ENCODE results near the gene CDK8.
"Not testable (repeated sequence)": the region's sequence is repeated elsewhere in the genome, so short reads cannot be mapped to it uniquely, and the experiment has no call there.

Gene CDK8

GRCh38 chr13:26254583-26255111, 718 bp downstream of the CDK8 start:
- peak; percentile 44 for DNase-seq

DNA sequence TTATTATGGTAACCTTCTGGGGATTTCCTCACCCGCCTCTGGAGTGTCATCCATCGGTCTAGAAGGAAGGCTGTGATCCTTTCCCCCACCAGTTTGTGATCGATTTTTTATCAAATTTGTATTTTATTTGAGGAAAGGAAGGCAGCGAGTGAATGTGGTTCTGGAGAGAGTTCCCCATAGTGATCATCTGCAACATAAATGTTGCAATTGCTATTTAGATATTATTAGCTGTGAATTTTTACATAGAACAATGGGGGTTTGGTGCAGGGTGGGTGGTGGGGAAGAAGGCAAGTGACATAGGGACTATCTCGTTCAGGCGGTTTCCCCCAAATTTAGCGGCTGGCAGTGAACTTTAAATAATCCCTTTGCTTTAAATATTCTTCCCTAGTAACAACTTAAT, 1.2 kb downstream of the CDK8 start:
- no peak for DNase-seq

- no peak for DNase-seq
These were observed 1.9 kb downstream of the CDK8 start for GRCh38 chr13:26255691-26256277.

DNA sequence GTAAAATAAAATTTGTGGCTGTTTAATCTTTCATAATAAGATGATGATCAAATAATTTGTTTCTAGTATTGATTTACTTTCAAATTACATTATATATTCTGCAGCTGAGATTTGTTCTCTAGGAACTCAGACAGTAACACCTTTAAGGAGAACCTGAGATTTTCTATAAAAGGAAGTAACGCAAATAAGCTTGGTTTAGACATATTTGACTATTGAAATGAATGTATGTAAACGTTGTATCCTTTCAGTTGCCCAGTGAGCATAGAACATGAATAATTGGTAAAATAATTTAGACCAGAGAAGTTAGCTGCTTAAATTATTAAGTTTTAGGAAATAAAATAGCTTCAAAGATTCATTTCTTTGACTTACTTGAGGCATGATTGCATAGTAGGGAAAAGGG, 3.1 kb downstream of the CDK8 start:
- no peak for DNase-seq

GRCh38 chr13:26259634-26260033, 5.7 kb downstream of the CDK8 start:
- DNase-seq = no peak

GRCh38 chr13:26262156-26262555, 8.2 kb downstream of the CDK8 start:
- no peak for DNase-seq

DNA sequence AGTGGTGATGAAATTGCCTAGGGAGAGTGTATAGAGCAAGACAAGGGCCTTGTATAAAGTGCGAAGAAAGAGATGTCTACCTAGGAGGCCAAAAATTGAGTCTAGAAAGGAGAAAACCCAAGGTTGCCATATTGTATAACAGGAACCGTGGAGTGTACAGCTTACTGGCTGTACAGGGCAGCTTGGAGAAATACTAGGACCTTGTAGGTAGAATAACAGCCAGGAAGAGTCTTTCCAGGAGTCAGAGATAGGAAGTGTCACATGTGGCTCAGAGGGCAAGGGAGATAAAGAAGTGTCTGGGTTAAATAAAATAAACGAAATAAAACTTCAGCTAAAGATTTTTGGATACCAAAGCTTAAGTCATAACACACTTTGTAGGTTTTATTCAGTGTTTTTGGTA, 12.4 kb downstream of the CDK8 start:
- DNase-seq = no peak

DNA sequence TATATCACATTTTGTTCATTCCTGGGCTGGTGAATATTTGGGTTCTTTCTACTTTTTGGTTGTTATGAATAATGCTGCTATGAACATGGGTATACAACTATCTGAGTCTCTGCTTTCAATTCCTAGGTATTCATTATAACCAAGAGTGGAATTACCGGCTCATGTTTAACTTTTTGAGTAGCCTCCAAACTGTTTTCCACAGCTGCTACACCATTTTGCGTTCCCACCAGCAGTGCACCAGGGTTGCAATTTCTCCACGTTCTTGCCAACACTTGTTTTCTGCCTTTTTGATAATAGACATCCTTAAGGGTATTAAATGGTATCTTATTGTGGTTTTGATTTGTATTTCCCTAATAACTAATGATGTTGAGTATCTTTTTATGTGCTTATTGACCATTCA, 16.8 kb downstream of the CDK8 start:
- no peak for DNase-seq

DNA sequence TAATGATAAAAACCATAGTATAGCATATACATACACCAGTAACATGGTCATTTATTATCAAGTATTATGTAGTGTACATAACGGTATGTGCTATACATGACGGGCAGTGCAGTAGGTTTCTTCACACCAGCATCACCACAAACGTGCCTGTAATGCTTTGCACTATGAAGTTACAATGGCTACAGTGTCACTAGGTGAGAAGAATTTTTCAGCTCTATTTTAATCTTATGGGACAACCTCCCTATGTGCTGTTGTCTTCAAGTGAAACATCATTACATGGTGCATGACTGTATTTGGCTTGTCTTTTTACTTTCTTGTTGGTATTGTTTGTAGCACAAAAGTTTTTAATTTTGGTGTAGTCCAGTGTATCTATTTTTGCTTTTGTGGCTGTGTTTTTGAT, 18.7 kb downstream of the CDK8 start:
- no peak for DNase-seq

DNA sequence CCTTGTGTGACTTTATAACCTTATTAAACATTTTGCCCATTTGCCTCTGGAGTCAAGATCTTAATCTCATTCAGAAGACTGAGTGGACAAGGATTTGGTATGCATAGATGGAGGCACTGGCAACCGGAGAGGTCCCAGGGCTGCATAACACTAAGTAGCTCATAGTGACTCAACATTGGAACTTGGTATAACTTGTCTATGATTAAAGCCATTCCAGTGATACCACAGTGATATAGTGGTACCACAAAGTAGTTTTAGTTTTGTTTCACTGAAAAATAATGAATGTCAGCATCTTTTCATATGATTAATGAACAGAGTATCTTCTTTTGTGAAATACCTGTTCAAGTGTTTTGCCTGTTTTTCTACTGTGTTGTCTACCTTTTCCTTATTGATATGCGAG, 26.4 kb downstream of the CDK8 start:
- DNase-seq = no peak

DNA sequence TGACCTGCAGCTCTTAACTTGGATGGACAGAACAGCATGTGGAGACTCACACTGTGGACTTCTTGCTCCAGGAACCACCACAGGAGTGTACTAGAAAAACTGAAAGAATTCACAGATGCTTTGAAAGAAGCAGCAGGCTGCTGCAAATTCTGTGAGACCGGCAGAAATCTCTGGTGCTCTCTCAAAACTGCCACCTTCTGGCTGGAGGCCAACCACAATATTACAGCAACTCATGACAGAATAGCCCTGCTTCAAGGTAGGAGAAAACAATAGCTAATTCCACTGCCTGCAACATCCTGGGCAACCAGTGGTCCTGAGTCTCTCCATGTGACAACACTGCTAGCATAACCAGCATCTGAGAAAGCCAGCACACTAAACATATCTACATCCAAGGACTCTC, 26.9 kb downstream of the CDK8 start:
- no peak for DNase-seq

DNA sequence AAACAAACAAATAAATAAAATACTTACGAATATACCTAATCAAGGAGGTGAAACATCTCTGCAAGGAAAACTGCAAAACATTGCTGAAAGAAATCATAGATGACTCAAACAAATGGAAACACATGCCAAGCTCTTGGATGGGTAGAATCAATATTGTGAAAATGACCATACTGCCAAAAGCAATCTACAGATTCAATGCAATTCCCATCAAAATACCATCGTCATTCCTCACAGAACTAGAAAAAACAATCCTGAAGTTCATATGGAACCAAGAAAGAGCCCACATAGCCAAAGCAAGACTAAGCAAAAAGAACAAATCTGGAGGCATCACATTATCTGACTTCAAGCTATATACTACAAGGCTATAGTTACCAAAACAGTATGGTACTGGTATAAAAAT, 32.0 kb downstream of the CDK8 start:
- DNase-seq = not testable (repeated sequence)

DNA sequence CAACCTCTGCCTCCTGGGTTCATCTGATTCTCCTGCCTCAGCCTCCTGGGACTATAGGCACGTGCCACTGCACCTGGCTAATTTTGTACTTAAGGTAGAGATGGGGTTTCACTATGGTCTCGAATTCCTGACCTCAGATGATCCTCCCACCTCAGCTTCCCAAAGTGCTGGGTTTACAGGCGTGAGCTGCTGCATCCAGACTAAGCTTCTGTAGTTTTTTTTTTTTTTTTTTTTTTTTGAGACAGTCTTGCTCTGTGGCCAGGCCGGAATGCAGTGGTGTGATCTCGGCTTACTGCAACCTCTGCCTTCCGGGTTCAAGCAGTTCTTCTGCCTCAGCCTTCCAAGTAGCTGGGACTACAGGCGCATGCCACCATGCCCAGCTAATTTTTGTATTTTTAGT, 34.9 kb downstream of the CDK8 start:
- not testable (repeated sequence) for DNase-seq

DNA sequence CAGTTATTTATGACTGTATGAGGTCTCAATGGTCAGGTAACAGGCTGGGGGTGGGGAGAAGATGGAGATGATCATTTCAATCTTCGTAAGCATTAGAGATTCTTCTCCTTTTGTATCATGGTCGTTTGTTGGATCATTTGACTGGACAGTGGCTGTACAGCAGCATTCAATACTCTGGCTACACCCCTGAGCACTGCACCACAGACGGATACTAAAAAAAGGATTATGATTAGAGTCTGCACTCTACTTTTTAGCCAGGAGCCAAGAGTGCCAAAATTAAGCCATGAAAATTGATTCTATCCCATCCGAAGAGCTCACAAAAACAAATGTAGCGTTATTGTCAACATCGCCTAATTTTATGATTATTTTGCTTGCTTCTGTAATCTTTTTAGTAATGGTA, 41.9 kb downstream of the CDK8 start:
- DNase-seq = no peak

- DNase-seq = no peak
These were observed 45.3 kb downstream of the CDK8 start for GRCh38 chr13:26299168-26299750.

DNA sequence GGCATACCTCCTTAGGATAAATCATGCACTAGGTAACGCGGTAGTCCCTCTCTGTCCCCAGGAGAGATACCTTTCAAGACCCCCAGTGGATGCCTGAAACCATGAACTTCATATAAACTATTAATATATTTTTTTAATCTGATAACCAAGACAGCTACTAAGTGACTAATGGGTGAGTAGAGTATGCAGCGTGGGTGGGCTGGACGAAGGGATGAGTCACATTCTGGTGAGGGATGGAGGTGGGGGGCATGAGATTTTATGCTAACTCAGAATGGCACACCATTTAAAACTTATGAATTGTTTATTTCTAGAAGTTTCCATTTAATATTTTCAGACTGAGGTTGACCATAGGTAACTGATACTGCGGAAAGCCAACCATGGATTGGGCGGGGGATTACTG, 46.2 kb downstream of the CDK8 start:
- DNase-seq = peak; percentile 23

DNA sequence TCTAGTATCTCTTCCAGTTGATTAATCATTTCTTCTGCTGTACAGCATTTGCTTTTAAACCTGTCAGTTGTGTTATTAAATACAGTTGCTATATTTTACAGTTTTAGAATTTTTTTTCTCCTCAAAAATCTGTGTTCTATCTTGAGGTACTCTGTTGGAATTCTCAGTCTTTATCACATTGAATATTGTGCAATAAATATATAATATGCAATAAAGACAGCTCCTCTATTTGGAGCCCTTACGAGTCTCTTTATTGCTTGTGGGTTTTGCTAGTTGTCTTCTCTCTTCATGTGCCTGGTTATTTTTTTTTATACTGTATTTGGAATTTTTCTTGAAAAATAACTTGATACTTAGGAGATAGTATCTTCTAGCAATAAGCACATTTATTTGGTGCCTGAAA, 51.7 kb downstream of the CDK8 start:
- no peak for DNase-seq

DNA sequence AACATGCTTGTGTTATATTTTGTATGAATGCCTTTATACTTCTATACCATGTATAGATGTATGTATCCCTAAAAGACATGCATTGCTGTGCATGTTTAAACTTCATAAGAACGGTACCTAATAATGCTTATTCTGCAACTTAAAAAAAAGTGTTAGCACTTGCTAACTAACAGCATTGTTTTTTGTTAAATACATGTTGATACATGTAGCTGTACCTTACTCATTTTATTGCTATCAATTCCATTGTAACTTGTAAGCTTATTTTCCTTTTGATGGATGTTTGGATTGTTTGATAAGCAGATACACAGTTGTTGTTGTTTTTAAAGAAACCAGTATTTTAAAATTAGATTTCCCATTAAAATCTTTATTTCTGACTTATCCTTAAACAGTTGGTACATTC, 53.8 kb downstream of the CDK8 start:
- no peak for DNase-seq

DNA sequence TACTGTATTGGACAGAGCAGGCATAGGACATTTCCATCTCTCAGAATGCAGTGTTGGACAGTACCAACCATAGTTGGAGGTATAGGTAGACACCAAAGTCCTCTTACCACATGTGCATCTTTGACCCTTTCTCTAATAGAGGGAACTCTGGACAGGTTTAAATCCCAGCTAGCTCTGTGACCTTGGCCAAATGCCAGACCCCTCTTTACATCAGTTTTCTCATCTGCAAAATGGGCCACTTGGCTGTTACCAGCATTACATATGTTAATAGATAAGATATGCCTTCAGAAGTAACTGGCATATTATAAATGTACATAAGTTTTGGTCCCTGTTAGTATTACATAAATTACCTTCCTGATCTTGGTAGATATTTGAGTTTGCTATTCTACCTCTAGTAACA, 54.3 kb downstream of the CDK8 start:
- no peak for DNase-seq

DNA sequence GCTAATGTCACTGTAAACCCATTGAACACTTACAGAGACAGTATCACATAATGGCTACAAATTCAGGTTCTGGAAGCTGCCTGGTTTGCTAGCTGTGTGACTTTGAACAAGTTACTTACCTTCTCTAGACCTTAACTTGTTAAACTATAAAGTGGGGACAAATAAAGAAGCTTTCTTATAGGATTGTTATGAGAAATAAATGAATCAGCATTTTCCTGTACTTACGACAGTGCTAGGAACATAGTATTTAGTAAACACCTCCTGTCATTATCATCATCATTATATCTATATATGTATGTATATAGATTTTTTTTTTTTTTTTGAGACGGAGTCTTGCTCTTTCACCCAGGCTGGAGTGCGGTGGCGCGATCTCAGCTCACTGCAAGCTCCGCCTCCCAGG, 54.9 kb downstream of the CDK8 start:
- no peak for DNase-seq

DNA sequence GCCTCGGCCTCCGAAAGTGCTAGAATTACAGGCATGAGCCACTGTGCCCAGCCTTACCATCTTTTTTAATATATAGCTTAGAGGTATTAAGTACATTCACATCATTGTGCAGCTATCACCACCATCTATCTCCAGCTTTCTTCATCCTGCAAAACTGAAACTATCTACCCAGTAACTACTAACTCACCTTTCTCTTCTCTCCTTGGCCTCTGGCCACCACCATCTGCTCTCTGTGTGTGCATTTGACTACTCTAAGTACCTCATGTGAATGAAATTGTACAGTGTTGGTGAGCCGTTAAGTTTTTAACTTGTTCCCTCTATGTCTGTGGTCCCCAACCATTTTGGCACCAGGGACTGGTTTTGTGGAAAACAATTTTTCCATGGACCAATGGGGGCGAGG, 56.1 kb downstream of the CDK8 start:
- no peak for DNase-seq

DNA sequence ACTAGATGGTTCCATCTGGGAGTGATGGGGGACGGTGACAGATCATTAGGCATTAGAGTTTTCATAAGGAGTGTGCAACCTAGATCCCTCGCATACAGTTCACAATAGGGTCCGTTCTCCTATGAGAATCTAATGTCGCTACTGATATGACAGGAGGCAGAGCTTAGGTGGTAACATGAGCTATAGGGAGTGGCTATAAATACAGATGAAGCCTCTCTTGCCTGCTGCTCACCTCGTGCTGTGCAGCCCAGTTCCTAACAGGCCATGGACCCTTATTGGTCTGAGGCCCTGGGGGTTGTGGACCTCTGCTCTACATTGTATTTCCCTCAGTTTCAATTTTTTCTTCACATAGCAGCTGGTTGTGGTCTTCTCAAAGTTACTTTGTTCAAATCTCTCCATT, 56.5 kb downstream of the CDK8 start:
- DNase-seq = no peak

DNA sequence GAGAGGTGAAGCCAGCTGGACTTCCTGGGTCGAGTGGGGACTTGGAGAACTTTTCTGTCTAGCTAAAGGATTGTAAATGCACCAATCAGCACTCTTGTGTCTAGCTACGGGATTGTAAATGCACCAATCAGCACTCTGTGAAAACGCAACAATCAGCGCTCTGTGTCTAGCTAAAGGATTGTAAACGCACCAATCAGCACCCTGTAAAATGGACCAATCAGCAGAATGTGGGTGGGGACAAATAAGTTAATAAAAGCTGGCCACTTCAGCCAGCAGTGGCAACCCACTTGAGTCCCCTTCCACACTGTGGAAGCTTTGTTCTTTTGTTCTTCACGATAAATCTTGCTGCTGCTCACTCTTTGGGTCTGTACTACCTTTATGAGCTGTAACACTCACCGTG, 58.1 kb downstream of the CDK8 start:
- DNase-seq = not testable (repeated sequence)

DNA sequence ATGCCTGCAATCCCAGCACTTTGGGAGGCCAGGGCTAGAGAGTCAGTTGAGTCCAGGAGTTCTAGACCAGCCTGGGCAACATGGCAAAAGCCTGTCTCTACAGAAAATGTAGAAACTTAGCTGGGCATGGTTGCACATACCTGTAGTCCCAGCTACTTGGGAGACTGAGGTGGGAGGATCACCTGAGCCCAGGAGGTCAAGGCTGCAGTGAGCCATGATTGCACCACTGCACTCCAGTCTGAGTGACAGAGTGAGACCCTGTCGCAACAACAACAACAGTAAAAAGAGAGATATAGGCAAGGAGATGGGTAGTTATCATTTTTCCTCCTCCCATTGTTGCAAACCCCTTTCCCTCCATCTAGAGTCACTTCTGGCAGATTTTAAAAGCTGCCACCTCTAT, 62.2 kb downstream of the CDK8 start:
- DNase-seq = not testable (repeated sequence)

- no peak for DNase-seq
These were observed 66.8 kb downstream of the CDK8 start for GRCh38 chr13:26320766-26321165.
